Stimulated activated CD8-positive, alpha-beta memory T cell treated with anti-CD3 and anti-CD28 coated beads, Interleukin-4, amount 100 ng/mL, for 48 hours (primary cell): ENCODE measurements around the gene ARAP3.
A peak's percentile ranks its signal among the peaks of the same experiment; 100 is the strongest.
"Not testable (repeated sequence)": the region's sequence is repeated elsewhere in the genome, so short reads cannot be mapped to it uniquely, and the experiment has no call there.

Experiments used
- DNase-seq: peaks from one replicate; pipeline ENCODE4 v3.0.0-alpha.2; 2020

ARAP3 gene

DNA sequence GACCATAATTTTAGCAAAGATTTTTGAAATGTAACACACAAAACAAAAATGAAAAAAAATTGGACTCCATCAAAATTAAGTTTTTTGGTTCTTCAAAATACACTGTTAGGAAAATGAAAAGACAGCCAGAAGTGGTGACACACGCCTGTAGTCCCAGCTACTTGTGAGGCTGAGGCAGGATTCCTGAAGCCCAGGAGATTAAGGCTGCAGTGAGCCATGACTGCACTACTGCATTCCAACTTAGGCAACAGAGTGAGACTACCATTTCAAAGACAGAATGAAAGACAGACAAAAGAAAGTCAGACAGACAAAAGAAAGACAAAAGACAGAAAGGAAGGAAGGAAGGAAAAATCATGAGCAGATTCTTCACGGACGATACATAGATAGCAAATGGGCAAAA, 70.7 kb downstream of the ARAP3 start:
- DNase-seq, result no peak

DNA sequence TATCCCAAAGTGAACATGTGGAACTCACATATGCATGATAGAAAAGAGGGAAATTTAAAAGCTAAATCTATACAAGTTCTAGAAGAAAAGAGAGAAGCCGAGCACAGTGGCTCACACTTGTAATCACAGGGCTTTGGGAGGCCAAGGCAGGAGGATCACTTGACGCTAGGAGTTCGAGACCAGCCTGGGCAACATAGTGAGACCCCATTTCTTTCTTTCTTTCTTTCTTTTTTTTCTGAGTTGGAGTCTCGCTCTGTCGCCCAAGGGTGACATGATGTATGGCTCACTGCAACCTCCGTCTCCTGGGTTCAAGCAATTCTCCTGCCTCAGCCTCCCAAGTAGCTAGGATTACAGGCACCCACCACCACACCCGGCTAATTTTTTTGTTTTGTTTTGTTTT, 72.1 kb downstream of the ARAP3 start:
- not testable (repeated sequence) for DNase-seq

- DNase-seq, result no peak
Observed at GRCh38 chr5:141609044-141609443, 73.0 kb downstream of the ARAP3 start.

GRCh38 chr5:141608557-141608956, 73.5 kb downstream of the ARAP3 start:
- no peak for DNase-seq

GRCh38 chr5:141608046-141608445, 74.0 kb downstream of the ARAP3 start:
- no peak for DNase-seq

GRCh38 chr5:141605523-141606277, 76.3 kb downstream of the ARAP3 start:
- peak; percentile 69 for DNase-seq

DNA sequence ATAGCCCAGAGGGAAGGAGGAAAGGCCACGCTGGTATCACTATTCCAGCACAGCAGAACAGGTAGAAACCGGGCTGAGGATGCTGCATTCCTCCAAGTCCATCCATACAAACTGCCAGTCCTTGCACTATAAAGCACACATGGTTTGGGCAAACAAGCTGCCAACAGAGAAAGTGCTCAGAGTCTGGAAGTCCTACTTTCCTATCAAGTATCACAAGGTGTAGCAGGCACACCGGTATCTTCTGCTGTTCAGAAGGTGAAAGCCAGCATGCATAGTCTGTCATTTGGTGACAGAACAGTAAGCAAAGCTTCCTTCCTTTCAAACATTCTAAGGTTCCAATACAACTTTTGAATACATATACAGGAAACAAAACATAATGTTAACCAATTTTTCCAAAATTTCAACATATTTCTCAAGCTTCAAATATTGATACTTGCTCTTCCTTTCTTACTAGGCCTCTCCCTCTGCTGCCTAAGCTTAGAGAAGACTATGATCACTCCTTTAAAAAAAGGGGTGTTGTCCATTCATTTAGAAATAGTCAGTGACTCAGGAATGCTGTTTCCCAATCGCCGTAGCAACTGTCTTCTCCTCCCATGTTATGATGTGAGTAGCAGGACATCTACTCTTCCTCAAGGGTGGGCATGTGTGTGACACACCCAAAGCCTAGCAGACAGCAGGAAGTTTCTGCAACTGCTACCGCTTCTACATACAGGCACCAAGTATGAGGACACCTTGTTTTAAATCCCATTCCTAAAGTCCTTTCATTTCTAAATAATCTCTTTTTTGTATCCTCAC, 77.9 kb downstream of the ARAP3 start:
- no peak for DNase-seq
